MM.1S (cell line): ENCODE results near the gene ELP4.

Source experiments
- CTCF ChIP-seq: fragments of 300-600 bp; sonication (generic); IDR thresholded peaks from 2 replicates; pipeline ENCODE4 v1.5.1; 2016; ENCODE audit warnings: antibody characterized with exemption, low read length, mixed read lengths
- EZH2 ChIP-seq: fragments of 300-600 bp; sonication (generic); optimal IDR thresholded peaks from 2 replicates; pipeline ENCODE3; 2017; ENCODE audit warnings: low read depth, mild to moderate bottlenecking, antibody characterized with exemption, low read length, mixed read lengths

DNA sequence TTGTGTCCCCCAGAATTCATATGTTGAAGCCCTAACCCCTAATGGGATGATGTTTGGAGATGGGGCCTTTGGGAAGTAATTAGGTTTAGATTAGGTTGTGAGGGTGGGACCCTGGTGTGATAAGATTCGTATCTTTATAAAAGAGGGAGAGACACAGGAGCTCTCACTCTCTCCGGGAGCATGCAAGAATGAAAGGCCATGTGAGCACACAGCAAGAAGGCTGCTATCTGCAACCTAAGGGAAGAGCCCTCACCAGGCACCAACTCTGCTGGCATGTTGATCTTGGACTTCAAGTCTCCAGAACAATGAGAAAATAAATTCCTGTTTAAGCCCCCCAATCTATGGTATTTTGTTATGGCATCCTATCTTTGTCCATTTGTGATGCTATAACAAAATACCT, 97.3 kb downstream of the ELP4 start:
- no peak for TF ChIP-seq EZH2
- TF ChIP-seq CTCF = no peak
